ENCODE data around the gene EDNRB.

EDNRB gene

DNA sequence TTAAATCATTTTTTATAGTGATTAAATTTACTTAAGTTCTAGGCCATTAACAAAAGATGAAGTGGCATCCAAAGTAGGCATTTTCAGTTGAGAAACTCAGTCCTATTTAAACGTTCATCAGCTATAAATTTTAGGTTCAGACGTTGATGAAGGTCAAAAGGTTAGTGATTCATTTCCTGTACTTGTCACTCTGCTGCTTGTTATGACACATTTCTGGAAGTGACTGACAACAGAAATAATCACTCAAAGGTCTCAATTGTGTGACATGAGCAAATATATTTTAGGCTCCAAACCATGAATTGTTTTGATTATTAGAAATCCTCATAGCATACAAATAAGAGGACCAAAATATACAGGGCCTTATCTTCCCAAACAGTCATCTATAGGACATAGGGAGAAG, 10.3 kb upstream of the EDNRB start:
- in situ Hi-C loops (cut with MboI; ENCODE audit: low sequenced_read_pairs, unreplicated experiment): no loop called here
- peak; percentile 45 for DNase-seq (ENCODE audit: low spot score)
- TF ChIP-seq, protein P1, sequence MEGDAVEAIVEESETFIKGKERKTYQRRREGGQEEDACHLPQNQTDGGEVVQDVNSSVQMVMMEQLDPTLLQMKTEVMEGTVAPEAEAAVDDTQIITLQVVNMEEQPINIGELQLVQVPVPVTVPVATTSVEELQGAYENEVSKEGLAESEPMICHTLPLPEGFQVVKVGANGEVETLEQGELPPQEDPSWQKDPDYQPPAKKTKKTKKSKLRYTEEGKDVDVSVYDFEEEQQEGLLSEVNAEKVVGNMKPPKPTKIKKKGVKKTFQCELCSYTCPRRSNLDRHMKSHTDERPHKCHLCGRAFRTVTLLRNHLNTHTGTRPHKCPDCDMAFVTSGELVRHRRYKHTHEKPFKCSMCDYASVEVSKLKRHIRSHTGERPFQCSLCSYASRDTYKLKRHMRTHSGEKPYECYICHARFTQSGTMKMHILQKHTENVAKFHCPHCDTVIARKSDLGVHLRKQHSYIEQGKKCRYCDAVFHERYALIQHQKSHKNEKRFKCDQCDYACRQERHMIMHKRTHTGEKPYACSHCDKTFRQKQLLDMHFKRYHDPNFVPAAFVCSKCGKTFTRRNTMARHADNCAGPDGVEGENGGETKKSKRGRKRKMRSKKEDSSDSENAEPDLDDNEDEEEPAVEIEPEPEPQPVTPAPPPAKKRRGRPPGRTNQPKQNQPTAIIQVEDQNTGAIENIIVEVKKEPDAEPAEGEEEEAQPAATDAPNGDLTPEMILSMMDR (IDR thresholded peaks at IDR 0.05; ENCODE audit: borderline replicate concordance, control extremely low read depth, extremely low read depth, insufficient read depth, missing control alignments): no peak

DNA sequence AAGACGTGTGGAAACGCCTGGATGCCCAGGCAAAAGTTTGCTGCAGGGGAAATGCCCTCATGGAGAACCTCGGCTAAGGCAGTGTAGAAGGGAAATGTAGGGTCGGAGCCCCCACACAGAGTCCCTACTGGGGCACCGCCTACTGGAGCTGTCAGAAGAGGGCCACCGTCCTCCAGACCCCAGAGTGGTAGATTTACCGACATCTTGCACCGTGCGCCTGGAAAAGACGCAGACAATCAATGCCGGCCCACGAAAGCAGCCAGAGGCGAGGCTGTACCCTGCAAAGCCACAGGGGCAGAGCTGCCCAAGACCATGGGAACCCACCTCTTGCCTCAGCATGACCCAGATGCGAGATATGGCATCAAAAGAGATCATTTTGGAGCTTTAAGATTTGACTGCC, 7.0 kb upstream of the EDNRB start:
- no peak for DNase-seq (ENCODE audit: low spot score)
- TF ChIP-seq, protein P1 (IDR thresholded peaks at IDR 0.05; ENCODE audit: borderline replicate concordance, control extremely low read depth, extremely low read depth, insufficient read depth, missing control alignments): no peak
- in situ Hi-C loops (cut with MboI; ENCODE audit: low sequenced_read_pairs, unreplicated experiment): no loop called here

DNA sequence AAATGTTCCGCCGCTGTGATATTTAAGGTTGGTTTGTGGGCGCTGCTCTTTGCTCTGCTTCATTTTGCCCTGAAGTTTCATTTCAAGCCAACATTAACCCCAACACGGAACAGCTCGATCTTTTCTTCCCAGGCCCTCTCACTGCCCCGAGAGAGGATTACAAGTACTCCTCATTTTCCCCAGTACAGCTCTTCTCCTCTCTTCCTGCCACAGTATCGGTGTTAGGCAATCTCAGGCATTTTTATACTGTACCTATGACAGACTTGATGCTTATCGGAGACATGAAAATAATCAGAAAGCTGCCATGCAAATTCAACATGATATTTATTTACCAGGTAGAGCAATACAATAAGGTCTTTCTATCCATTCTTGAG, 1.3 kb upstream of the EDNRB start:
- in situ Hi-C loops (cut with MboI; ENCODE audit: low sequenced_read_pairs, unreplicated experiment): no loop called here

DNA sequence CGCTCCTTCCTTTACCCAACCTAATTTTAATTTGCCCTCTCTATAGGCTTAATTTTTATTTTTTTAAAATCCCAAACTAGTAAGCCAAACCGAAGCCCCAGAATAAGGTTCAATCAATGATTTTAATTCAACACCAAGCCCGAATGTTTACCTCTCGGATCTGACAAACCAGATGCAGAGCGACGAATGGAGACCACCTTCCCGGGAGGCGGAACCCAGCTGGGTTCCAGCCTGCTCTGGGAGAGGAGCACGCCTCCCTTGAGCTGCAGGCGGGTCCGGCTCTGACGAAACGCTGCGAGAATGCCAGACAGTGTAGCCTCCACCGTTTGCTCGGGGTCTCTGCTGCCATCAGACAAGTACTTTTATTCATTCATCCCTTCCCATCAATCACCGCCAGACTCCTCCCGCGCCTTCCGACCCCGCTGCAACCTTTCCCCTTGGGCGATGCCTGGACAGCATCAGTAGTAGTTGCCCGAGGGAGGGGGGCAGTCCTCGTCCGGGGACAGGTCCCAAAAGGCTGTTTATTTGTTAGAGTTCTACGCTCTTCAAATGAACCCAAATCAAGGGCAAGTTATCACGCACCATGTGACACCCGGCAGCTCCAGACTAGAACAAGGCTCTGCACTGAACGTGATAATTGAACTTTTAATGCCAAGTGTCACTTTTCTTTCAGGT, 752 bp upstream of the EDNRB start:
- peak; percentile 35 for DNase-seq (ENCODE audit: low spot score)
- TF ChIP-seq, protein P1 (IDR thresholded peaks at IDR 0.05; ENCODE audit: borderline replicate concordance, control extremely low read depth, extremely low read depth, insufficient read depth, missing control alignments): no peak
- in situ Hi-C loops (cut with MboI; ENCODE audit: low sequenced_read_pairs, unreplicated experiment): no loop called here

More for the DNA sequence above, 1.3 kb upstream of the EDNRB start:
- TF ChIP-seq, protein P1 (IDR thresholded peaks at IDR 0.05; ENCODE audit: borderline replicate concordance, control extremely low read depth, extremely low read depth, insufficient read depth, missing control alignments): no peak
- no peak for DNase-seq (ENCODE audit: low spot score)

DNA sequence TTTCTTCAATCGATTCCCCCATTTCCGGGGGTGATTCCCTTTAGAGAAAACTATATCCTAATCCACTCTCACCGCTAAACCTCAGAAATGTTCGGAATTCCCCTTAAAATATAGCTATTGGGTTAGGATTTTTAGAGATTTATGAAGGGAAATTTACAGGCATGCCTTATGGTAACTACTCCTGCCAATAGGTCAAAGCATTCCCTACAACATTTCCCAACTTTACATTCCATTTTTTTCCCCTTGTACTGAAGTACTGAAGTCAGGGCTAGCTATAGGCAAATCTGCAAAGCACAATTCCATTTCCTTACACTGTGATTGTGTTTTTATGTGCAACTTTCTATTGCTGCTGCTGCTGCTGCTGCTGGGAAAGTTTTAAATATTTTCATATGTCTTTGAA, 2.1 kb downstream of the EDNRB start:
- in situ Hi-C loops (cut with MboI; ENCODE audit: low sequenced_read_pairs, unreplicated experiment): no loop called here
- DNase-seq (ENCODE audit: low spot score): no peak
- TF ChIP-seq, protein P1 (IDR thresholded peaks at IDR 0.05; ENCODE audit: borderline replicate concordance, control extremely low read depth, extremely low read depth, insufficient read depth, missing control alignments): no peak

DNA sequence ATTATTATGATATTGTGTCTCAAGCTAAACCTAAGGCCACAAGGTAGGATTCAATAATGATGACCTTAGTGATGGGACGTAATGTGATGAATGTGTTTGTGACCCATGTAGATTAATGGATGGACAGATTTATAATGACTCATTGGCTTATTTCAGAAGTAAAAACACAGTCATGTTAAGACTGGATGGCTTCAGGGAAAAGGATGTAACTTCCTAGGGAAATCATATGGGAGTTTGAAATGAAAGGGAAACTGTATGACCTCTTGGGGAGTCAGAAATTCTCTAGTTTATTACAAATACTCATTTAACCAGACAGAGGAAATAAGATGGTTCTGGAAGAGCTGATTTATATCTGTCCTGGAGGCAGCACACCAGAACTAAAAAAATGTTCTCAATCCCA, 2.9 kb downstream of the EDNRB start:
- TF ChIP-seq, protein P1 (IDR thresholded peaks at IDR 0.05; ENCODE audit: borderline replicate concordance, control extremely low read depth, extremely low read depth, insufficient read depth, missing control alignments): no peak
- in situ Hi-C loops (cut with MboI; ENCODE audit: low sequenced_read_pairs, unreplicated experiment): no loop called here
- DNase-seq (ENCODE audit: low spot score): no peak
